Skeletal muscle satellite cell (primary cell): ENCODE data around the gene ISYNA1.

Experiments
- H3K27me3 ChIP-seq: 2 replicates; pipeline ENCODE4 v1.7.0; 2013; ENCODE audit warnings: low read length; ENCODE audit not compliant: control insufficient read depth, insufficient read depth
- H3K36me3 ChIP-seq: 2 replicates; pipeline ENCODE4 v1.7.0; 2013; ENCODE audit warnings: mild to moderate bottlenecking, control low read depth, low read length; ENCODE audit not compliant: insufficient read depth
- H3K4me1 ChIP-seq: 2 replicates; pipeline ENCODE4 v1.7.0; 2013; ENCODE audit warnings: low read length; ENCODE audit not compliant: control insufficient read depth, insufficient read depth
- H3K4me2 ChIP-seq: 2 replicates; pipeline ENCODE4 v1.7.0; 2013; ENCODE audit warnings: mild to moderate bottlenecking, low read length
- H3K4me3 ChIP-seq: 2 replicates; pipeline ENCODE4 v1.7.0; 2013; ENCODE audit warnings: low read length
- H3K9ac ChIP-seq: 2 replicates; pipeline ENCODE4 v1.7.0; 2013; ENCODE audit warnings: mild to moderate bottlenecking, low read depth, low read length, moderate library complexity
- H3K9me3 ChIP-seq: replicated peaks from 2 replicates; pipeline ENCODE4 v1.7.0; 2013; ENCODE audit warnings: mild to moderate bottlenecking, control low read depth, low read length

ISYNA1 gene

DNA sequence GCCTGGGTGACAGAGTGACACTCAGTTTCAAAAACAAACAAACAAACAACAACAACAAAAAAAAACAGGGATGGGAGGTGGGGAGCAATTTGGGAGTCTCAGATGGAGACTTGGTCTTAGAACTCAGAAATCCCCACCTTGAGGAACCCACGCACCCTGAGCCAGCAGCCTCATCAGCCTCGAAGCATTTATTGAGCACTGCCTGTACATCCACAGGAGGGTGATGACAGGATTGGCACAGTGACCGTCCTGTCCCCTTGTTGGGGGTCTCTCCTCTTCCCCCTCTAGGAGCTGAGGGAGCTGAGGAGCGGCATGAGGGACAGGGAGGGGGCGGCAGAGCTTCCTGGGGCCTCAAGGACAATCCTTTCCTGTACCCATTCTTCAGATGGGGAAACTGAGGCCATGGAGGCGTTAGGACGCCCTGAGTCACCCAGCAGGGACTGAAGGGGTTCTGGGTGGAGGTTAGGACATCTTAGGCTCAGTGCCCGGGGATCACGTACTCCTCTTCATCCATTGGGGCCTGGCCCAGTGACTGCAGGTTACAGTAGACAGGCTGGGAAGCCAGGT is 46.3 kb downstream of the ISYNA1 start:
- peaks cover 17% of the 10 kb centered on the region for H3K4me1 ChIP-seq
- no peaks in the 10 kb centered on the region for H3K9me3 ChIP-seq
- no peak overlapping the region for H3K4me3 ChIP-seq

DNA sequence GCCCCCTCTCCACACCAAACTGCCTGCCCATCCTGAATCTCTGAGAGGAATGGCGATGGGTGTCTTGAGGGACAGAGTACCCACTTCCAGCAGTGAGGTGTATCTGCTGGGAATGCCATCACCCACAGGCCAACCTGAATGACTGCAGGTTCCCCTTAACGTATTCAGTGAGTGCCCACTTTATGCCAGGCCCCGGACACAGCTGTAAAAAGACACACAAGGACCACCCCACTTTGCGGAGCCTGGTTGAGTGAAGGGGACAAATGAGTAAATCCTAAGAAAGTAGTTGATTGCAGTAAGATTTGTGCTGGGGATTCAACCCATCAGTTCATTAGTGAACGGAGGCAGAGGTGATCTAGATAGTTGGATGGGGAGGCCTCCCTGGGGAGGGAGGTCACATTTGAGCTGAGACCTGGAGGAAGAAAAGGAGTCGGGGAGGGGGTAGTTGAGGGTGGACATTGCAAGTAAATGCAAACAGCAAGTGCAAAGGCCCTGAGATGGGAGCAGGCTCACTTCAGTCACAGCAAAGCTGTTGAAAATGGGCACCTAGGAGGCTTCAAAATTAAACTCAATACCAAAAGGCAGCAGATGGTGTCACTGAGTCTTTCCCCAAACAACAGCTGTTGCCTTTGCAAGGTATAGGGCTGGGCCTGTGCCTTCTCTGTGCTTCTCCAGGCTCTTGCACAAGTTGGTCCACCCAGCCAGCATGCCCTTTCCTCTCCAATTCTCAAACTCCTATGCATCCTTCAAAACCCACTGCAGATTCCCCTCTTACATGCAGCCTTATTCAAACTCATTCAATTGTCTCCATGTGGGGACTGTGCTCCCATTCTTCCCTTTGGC is 47.6 kb downstream of the ISYNA1 start:
- H3K36me3 ChIP-seq = peaks cover 16% of the 10 kb centered on the region
- H3K9me3 ChIP-seq = no peaks in the 10 kb centered on the region
- H3K4me3 ChIP-seq = no peak overlapping the region
- no peak overlapping the region for H3K9ac ChIP-seq
- no peaks in the 10 kb centered on the region for H3K27me3 ChIP-seq
- H3K4me1 ChIP-seq = peaks cover 22% of the 10 kb centered on the region
- no peak overlapping the region for H3K4me2 ChIP-seq

More for the DNA sequence above, 46.3 kb downstream of the ISYNA1 start:
- no peak overlapping the region for H3K4me2 ChIP-seq
- H3K36me3 ChIP-seq = peaks cover 16% of the 10 kb centered on the region
- H3K27me3 ChIP-seq = peaks cover 7% of the 10 kb centered on the region
- no peak overlapping the region for H3K9ac ChIP-seq

DNA sequence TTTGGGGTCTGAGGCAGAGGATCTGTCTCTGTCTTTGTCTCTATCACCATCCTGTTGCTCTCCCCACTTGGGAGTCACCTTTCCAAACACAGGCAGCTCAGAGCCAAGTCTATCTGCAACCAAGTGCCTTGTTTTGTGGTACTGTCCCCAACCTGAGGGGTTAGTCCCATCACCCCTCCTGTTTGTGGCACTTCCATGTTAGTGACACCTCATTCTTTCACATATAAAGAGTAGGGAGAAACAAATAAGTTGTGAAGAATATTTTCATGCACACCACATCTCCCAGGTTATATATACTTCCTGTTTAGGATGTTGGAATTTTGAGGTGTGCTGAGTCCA is 48.2 kb downstream of the ISYNA1 start:
- H3K4me3 ChIP-seq = no peak overlapping the region
- H3K27me3 ChIP-seq = no peaks in the 10 kb centered on the region
- H3K4me1 ChIP-seq = peaks cover 22% of the 10 kb centered on the region
- H3K9ac ChIP-seq = no peak overlapping the region
- no peaks in the 10 kb centered on the region for H3K9me3 ChIP-seq
- H3K36me3 ChIP-seq = peaks cover 16% of the 10 kb centered on the region
- no peak overlapping the region for H3K4me2 ChIP-seq

DNA sequence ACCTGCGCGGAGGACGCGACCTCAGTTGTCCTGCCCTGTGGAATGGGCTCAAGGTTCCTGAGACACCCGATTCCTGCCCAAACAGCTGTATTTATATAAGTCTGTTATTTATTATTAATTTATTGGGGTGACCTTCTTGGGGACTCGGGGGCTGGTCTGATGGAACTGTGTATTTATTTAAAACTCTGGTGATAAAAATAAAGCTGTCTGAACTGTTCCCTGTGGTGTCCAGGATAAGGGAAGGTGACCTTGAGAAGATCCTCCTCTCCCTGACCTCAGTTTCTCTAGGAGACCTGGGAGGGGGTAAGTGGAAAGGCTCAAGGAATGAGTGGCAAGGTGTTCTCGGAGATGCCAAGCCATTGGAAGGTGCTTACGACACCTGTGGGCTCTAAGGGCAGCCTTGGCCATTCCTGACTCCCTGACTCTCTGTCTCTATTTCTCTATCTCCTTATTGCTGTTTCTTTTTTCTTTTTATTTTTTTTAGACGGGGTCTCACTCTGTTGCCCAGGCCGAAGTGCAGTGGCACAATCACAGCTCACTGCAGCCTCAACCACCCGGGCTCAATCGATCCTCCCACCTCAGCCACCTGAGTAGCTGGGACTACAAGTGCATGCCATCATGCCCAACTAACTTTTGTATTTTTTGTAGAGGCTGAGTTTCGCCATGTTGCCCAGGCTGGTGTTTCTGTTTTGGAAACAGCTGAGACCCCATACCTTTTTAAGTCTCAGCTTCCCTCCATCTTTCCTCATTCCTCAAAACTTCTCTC is 48.8 kb downstream of the ISYNA1 start:
- Histone ChIP-seq H3K4me2 (peak overlapping the region; percentile 85), H3K4me3 (peak overlapping the region; percentile 69), H3K36me3 (peaks cover 16% of the 10 kb centered on the region), H3K27me3 (no peaks in the 10 kb centered on the region), H3K9me3 (no peaks in the 10 kb centered on the region), H3K4me1 (peaks cover 22% of the 10 kb centered on the region), H3K9ac (no peak overlapping the region)

DNA sequence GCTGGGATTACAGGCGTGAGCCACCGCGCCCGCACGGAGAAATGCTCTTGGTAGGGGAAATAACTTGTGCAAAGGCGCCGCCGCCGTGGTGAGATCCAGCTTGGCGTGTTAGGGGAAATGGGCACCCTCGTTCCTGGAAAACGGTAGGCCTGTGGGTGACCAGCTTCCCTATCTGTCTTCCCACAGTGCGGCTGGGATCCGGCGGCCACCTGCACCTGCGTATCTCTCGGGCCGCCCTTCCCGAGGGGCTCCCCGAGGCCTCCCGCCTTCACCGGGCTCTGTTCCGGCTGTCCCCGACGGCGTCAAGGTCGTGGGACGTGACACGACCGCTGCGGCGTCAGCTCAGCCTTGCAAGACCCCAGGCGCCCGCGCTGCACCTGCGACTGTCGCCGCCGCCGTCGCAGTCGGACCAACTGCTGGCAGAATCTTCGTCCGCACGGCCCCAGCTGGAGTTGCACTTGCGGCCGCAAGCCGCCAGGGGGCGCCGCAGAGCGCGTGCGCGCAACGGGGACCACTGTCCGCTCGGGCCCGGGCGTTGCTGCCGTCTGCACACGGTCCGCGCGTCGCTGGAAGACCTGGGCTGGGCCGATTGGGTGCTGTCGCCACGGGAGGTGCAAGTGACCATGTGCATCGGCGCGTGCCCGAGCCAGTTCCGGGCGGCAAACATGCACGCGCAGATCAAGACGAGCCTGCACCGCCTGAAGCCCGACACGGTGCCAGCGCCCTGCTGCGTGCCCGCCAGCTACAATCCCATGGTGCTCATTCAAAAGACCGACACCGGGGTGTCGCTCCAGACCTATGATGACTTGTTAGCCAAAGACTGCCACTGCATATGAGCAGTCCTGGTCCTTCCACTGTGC is 49.6 kb downstream of the ISYNA1 start:
- Histone ChIP-seq H3K9me3 (no peaks in the 10 kb centered on the region), H3K9ac (peak overlapping the region; percentile 43), H3K4me1 (peaks cover 22% of the 10 kb centered on the region)

DNA sequence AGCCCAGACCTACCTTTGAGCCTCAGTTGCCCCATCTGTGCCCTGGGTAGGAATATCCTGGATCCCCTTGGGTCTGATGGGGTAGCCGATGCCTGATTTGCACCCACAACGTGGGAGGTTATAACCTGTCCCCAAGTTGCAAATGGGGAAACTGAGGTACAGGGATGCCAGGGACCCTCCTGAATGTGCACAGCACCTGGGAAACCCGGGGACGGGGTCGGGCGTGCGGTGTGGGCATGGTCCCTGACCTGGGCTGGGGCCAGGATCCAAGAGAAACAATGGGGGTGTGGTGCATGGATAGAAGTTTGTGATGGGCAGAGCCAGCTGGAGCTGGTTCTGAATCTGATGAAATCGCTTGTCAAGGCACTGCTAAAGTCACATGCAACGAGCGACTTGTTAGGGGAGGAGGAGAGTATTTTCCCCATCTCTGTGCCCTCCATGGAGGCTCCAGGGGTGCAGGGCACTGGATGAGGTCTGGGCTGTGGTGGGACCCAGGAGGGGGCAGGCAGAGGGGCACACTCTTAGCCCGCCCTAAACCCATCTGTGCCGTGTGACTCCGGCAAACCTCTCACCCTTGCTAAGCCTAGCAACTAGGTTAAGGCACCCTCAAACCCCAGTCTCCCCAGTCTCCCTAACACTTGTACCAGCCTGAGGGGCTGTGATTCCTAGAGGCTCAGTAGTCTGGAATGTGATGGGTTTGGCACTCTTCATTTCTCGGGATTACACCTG is 51.2 kb downstream of the ISYNA1 start:
- peaks cover 16% of the 10 kb centered on the region for H3K36me3 ChIP-seq
- peak overlapping the region; percentile 79 for H3K4me3 ChIP-seq
- H3K9ac ChIP-seq = peak overlapping the region; percentile 77
- no peaks in the 10 kb centered on the region for H3K9me3 ChIP-seq
- H3K27me3 ChIP-seq = no peaks in the 10 kb centered on the region
- peak overlapping the region; percentile 85 for H3K4me2 ChIP-seq
- H3K4me1 ChIP-seq = peaks cover 22% of the 10 kb centered on the region

More for the DNA sequence above, 49.6 kb downstream of the ISYNA1 start:
- Histone ChIP-seq H3K4me2 (peak overlapping the region; percentile 85), H3K36me3 (peaks cover 16% of the 10 kb centered on the region), H3K4me3 (peak overlapping the region; percentile 69), H3K27me3 (no peaks in the 10 kb centered on the region)

DNA sequence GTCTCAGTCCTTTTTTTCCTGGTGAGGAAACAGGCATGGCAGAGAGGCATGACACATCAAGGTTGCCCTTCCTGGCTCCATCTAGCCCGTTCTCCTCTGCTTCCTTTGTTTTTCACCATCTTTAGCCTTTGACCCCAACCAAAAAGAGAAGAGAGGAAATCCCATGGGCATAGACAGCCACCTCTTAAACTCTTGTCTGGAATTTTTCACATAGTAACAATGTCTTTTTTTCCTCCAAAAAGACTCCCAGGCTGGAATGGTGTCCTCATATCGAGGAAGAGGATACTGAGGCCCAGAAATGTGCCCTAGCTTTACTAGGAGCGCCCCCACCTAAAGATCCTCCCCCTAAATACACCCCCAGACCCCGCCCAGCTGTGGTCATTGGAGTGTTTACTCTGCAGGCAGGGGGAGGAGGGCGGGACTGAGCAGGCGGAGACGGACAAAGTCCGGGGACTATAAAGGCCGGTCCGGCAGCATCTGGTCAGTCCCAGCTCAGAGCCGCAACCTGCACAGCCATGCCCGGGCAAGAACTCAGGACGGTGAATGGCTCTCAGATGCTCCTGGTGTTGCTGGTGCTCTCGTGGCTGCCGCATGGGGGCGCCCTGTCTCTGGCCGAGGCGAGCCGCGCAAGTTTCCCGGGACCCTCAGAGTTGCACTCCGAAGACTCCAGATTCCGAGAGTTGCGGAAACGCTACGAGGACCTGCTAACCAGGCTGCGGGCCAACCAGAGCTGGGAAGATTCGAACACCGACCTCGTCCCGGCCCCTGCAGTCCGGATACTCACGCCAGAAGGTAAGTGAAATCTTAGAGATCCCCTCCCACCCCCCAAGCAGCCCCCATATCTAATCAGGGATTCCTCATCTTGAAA is 52.0 kb downstream of the ISYNA1 start, which contains the start of gene GDF15:
Gene GDF15 (plus strand): TSS at position 484 of the 868 bp plus-strand sequence. CDS start 32 bp downstream, at position 516.
- H3K9me3 ChIP-seq = no peaks in the 10 kb centered on the region
- peaks cover 16% of the 10 kb centered on the region for H3K36me3 ChIP-seq
- H3K27me3 ChIP-seq = no peaks in the 10 kb centered on the region
- H3K4me2 ChIP-seq = peak within 1 kb of the TSS; percentile 85
- peak within 1 kb of the TSS; percentile 77 for H3K9ac ChIP-seq
- peaks cover 22% of the 10 kb centered on the region for H3K4me1 ChIP-seq
- peak within 1 kb of the TSS; percentile 79 for H3K4me3 ChIP-seq

DNA sequence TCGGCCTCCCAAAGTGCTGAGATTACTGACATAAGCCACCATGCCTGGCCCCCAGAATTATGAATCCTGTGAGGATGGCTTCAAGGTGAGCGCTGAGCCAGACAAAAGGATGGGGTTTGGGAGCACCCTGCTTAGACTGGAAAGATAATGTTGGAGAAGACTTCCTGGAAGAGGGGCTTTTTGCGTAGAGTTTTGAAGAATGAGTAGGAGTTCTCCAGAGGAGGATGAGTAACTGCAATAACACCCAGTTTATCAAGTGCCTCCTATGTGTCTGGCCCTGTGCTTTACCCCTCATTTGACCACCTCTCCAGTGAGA is 52.6 kb downstream of the ISYNA1 start:
- Histone ChIP-seq H3K9ac (no peak overlapping the region), H3K27me3 (no peaks in the 10 kb centered on the region), H3K4me3 (no peak overlapping the region), H3K4me1 (peaks cover 28% of the 10 kb centered on the region), H3K9me3 (no peaks in the 10 kb centered on the region), H3K36me3 (peaks cover 16% of the 10 kb centered on the region), H3K4me2 (peak overlapping the region; percentile 85)

DNA sequence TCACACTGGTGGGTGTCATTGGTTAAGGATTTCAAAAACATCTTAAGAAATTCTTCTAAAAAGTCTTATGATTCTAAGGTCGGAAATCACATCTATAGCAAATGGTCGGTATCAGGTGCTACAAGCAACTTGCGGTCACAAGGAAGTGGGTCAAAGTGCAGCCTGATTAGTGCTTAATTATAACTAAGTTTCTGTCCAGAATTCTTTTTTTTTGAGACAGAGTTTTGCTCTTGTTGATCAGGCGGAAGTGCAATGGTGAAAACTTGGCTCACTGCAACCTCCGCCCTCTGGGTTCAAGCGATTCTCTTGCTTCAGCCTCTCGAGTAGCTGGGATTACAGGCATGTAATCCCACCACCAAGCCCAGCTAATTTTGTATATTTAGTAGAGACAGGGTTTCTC is 53.2 kb downstream of the ISYNA1 start:
- Histone ChIP-seq H3K36me3 (peaks cover 13% of the 10 kb centered on the region), H3K4me1 (peaks cover 33% of the 10 kb centered on the region), H3K4me2 (no peak overlapping the region), H3K9me3 (no peaks in the 10 kb centered on the region), H3K27me3 (no peaks in the 10 kb centered on the region), H3K4me3 (no peak overlapping the region), H3K9ac (no peak overlapping the region)
